Right atrium auricular region (tissue), 2 donors: ENCODE measurements around the gene ADGRV1. TPM values are rescaled to one million over a fixed set of nuclear protein-coding genes. Genes with fewer than 3 reads are reported as not detected.

ENCODE experiments used
- DNase-seq: peaks from one replicate; pipeline ENCODE4 v3.0.0-alpha.2; 2019; ENCODE audit warnings: low spot score
- H3K27ac ChIP-seq, 2 donors: fragments of 200-600 bp; sonication (generic); 1 replicate in 1 of 2; 2 replicates in 1 of 2; pipeline ENCODE4 v1.5.1; 2016 to 2019
- H3K27me3 ChIP-seq, 2 donors: fragments of 200-600 bp; sonication (generic); one replicate each; pipeline versions ENCODE4 v1.5.1 to v1.6.0; 2017 to 2019
- H3K36me3 ChIP-seq: fragments of 200-600 bp; sonication (generic); one replicate; pipeline ENCODE4 v1.5.1; 2016
- H3K4me1 ChIP-seq, 2 donors: fragments of 200-600 bp; sonication (generic); one replicate each; pipeline versions ENCODE4 v1.5.1 to v1.6.0; 2017 to 2019
- H3K4me3 ChIP-seq, 2 donors: fragments of 200-600 bp; sonication (generic); 1 replicate in 1 of 2; 2 replicates in 1 of 2; pipeline ENCODE4 v1.5.1; 2017 to 2019; ENCODE audit warnings: mild to moderate bottlenecking in 1 of 2, moderate library complexity in 1 of 2
- H3K9me3 ChIP-seq, 2 donors: fragments of 200-600 bp; sonication (generic); one replicate each; pipeline ENCODE4 v1.5.1; 2019
- CTCF ChIP-seq, 2 donors: fragments of 200-600 bp; sonication (generic); IDR thresholded peaks; one replicate each; pipeline ENCODE4 v1.5.1; 2019; ENCODE audit warnings: antibody characterized with exemption in 2 of 2
- total RNA-seq, 2 donors: library from RNA; depleted of rRNA; stranded (reverse); fragments of >200 nt; gene quantifications; one replicate each; pipeline ENCODE4 v1.1.0, GENCODE V29; 2016

Gene ADGRV1
- total RNA-seq, 2 donors from 2014 or later: 1.4 to 1.8 TPM

GRCh38 chr5:90865180-90865579 lies 306.6 kb downstream of the ADGRV1 start:
- no peak overlapping the region for H3K4me3 ChIP-seq
- no peak overlapping the region for H3K27ac ChIP-seq
- TF ChIP-seq CTCF (IDR thresholded peaks at IDR 0.05): no peak
- H3K27me3 ChIP-seq: no peaks in the 10 kb centered on the region
- no peak for DNase-seq
- H3K36me3 ChIP-seq: no peaks in the 10 kb centered on the region
- H3K4me1 ChIP-seq: no peaks in the 10 kb centered on the region
- no peaks in the 10 kb centered on the region for H3K9me3 ChIP-seq

GRCh38 chr5:90866333-90866732 lies 307.7 kb downstream of the ADGRV1 start:
- Histone ChIP-seq H3K36me3 (no peaks in the 10 kb centered on the region), H3K27ac (no peak overlapping the region), H3K4me3 (no peak overlapping the region), H3K27me3 (no peaks in the 10 kb centered on the region), H3K4me1 (no peaks in the 10 kb centered on the region), H3K9me3 (no peaks in the 10 kb centered on the region)
- peak in 1 of 2 donors; percentile 61 for TF ChIP-seq CTCF (IDR thresholded peaks at IDR 0.05)
- DNase-seq: no peak

GRCh38 chr5:90866915-90867731 lies 308.5 kb downstream of the ADGRV1 start:
- Histone ChIP-seq H3K36me3 (no peaks in the 10 kb centered on the region), H3K27ac (no peak overlapping the region), H3K27me3 (no peaks in the 10 kb centered on the region), H3K9me3 (no peaks in the 10 kb centered on the region), H3K4me1 (no peaks in the 10 kb centered on the region), H3K4me3 (no peak overlapping the region)
- DNase-seq: no peak
- no peak for TF ChIP-seq CTCF (IDR thresholded peaks at IDR 0.05)

- no peak for DNase-seq
- H3K4me3 ChIP-seq: no peak overlapping the region
Observed at GRCh38 chr5:90868799-90869198, 310.2 kb downstream of the ADGRV1 start.

GRCh38 chr5:90871391-90871991 lies 312.9 kb downstream of the ADGRV1 start:
- no peaks in the 10 kb centered on the region for H3K27me3 ChIP-seq
- no peak for TF ChIP-seq CTCF (IDR thresholded peaks at IDR 0.05)
- no peak for DNase-seq
- no peaks in the 10 kb centered on the region for H3K36me3 ChIP-seq
- H3K4me3 ChIP-seq: no peak overlapping the region
- H3K4me1 ChIP-seq: no peaks in the 10 kb centered on the region
- no peaks in the 10 kb centered on the region for H3K9me3 ChIP-seq
- peak overlapping the region in 1 of 2 donors; percentile 48 for H3K27ac ChIP-seq

More at GRCh38 chr5:90868799-90869198, 310.2 kb downstream of the ADGRV1 start:
- H3K36me3 ChIP-seq: no peaks in the 10 kb centered on the region
- no peaks in the 10 kb centered on the region for H3K4me1 ChIP-seq
- H3K9me3 ChIP-seq: no peaks in the 10 kb centered on the region
- no peak for TF ChIP-seq CTCF (IDR thresholded peaks at IDR 0.05)
- H3K27me3 ChIP-seq: no peaks in the 10 kb centered on the region
- H3K27ac ChIP-seq: no peak overlapping the region
